Measurements from ENCODE around the gene FCMR. TPM values are rescaled to one million over a fixed set of nuclear protein-coding genes. Genes with fewer than 3 reads are reported as not detected.

FCMR gene
- total RNA-seq, 2 donors from 2014 or later = not detected

DNA sequence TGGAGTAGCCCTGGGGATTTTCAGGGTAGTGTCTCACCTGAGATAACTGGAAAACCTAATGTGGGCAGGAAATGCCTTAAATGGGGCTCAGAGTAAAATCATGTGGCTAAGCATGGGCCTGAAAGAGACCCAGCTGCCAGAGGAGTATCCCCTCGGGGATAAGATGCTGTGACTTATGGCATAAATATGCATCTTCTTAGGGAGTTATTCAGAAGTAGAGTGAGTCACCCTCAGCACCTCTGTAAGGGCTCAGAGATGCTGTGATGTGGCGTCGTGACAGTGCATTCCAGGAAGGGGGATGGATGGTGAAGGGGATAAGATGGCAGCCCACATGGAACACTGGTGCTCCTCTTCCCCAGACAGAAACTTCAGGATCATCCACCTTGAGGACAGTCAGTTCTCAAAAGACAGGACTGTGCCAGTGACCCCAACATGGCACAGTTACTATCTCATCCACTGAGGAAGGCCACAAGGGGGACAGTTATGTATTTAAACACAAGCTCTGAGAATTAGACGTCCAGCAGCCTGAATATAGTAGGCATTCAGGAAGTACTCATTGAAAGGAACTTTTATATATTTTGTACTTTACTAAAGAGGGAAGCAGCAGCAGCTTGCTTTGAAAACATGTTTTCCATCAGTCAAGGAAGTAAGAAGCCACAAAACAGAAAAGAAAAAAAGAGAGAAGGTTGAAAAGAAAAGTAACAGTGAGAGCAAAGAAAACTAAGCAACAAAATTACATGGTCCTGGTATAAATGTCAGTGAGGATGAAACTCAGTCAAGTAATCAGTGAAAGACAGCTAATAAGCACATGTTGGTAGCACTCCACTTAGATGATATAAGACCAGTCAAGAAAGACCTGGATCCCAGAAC is 16.2 kb downstream of the FCMR start:
- Histone ChIP-seq H3K36me3 (ENCODE audit: control insufficient read depth, insufficient read depth, low read length) (no peaks in the 10 kb centered on the region), H3K4me3 (ENCODE audit: low read length) (no peak overlapping the region), H3K9ac (ENCODE audit: extremely low read depth, low read length, poor library complexity, severe bottlenecking) (no peak overlapping the region), H3K27me3 (ENCODE audit: control insufficient read depth, insufficient read depth, low read length, poor library complexity, severe bottlenecking) (peaks cover 55% of the 10 kb centered on the region), H3K9me3 (ENCODE audit: control insufficient read depth, low read length) (no peaks in the 10 kb centered on the region), H3K27ac (ENCODE audit: low read depth, low read length) (no peak overlapping the region), H3K4me1 (ENCODE audit: control insufficient read depth, insufficient read depth, low read length) (no peaks in the 10 kb centered on the region)
- Mint-ChIP-seq H3K27me3 (ENCODE audit: insufficient read depth) (peaks cover 65% of the 10 kb centered on the region), H3K9me3 (no peaks in the 10 kb centered on the region), H3K4me1 (peaks cover 4% of the 10 kb centered on the region), H3K4me3 (no peak overlapping the region), H3K27ac (no peak overlapping the region), H3K36me3 (ENCODE audit: low read depth) (no peaks in the 10 kb centered on the region)
- TF ChIP-seq, protein P1, sequence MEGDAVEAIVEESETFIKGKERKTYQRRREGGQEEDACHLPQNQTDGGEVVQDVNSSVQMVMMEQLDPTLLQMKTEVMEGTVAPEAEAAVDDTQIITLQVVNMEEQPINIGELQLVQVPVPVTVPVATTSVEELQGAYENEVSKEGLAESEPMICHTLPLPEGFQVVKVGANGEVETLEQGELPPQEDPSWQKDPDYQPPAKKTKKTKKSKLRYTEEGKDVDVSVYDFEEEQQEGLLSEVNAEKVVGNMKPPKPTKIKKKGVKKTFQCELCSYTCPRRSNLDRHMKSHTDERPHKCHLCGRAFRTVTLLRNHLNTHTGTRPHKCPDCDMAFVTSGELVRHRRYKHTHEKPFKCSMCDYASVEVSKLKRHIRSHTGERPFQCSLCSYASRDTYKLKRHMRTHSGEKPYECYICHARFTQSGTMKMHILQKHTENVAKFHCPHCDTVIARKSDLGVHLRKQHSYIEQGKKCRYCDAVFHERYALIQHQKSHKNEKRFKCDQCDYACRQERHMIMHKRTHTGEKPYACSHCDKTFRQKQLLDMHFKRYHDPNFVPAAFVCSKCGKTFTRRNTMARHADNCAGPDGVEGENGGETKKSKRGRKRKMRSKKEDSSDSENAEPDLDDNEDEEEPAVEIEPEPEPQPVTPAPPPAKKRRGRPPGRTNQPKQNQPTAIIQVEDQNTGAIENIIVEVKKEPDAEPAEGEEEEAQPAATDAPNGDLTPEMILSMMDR (conservative IDR thresholded peaks at IDR 0.05) = no peak
- 50 to 74% methylated on average over 1 to 4 of the region's 4 CpGs for whole genome bisulfite sequencing, 2 experiments (ENCODE audit: insufficient coverage in 1 of 2, insufficient read length in 1 of 2)
- no peak for DNase-seq

DNA sequence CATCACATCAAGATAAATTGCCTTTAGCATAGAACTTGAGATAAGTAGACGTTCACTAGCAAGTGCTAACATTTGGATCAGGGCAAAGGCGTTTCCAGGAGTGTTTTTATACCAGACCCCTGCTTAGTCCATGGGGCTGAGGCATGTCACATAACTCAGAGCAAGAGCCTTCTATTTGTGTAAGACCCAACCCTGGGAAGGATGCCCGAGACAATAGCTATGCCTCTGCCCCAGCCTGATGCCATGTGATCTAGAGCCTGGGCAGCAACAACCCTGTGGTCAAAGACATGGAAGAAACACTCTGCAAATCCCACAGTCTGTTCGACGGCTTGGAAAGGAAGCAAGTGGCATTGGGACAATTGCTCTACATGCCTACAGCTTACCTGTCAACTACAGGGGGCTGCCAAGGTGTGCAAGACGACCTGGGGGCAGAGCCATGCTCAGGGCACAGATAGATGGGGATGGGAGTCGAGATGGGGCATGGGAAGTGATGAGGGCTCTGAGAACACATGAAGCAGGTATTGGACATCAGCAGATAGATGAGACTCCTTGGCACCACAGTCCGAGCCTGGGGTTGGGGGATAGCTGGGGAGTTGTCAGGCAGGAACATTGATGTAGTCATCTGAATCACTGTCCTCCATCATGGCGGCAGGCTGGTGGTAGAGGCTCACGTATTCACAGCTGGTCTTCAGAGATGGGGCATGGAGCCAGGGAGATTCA is 17.2 kb downstream of the FCMR start:
- Histone ChIP-seq H3K4me1 (ENCODE audit: control insufficient read depth, insufficient read depth, low read length) (no peaks in the 10 kb centered on the region), H3K27ac (ENCODE audit: low read depth, low read length) (no peak overlapping the region), H3K36me3 (ENCODE audit: control insufficient read depth, insufficient read depth, low read length) (no peaks in the 10 kb centered on the region), H3K9ac (ENCODE audit: extremely low read depth, low read length, poor library complexity, severe bottlenecking) (no peak overlapping the region), H3K4me3 (ENCODE audit: low read length) (no peak overlapping the region), H3K9me3 (ENCODE audit: control insufficient read depth, low read length) (no peaks in the 10 kb centered on the region), H3K27me3 (ENCODE audit: control insufficient read depth, insufficient read depth, low read length, poor library complexity, severe bottlenecking) (peaks cover 46% of the 10 kb centered on the region)
- no peak for DNase-seq
- Mint-ChIP-seq H3K27me3 (ENCODE audit: insufficient read depth) (peaks cover 63% of the 10 kb centered on the region), H3K36me3 (ENCODE audit: low read depth) (no peaks in the 10 kb centered on the region), H3K4me3 (no peak overlapping the region), H3K27ac (no peak overlapping the region), H3K9me3 (no peaks in the 10 kb centered on the region), H3K4me1 (peaks cover 4% of the 10 kb centered on the region)
- 86 to 89% methylated on average over 10 of the region's 10 CpGs for WGBS, 2 experiments (ENCODE audit: insufficient coverage in 1 of 2, insufficient read length in 1 of 2)
- TF ChIP-seq, protein P1 (conservative IDR thresholded peaks at IDR 0.05) = no peak

- no peaks in the 10 kb centered on the region for H3K4me1 ChIP-seq (ENCODE audit: control insufficient read depth, insufficient read depth, low read length)
- H3K27ac ChIP-seq (ENCODE audit: low read depth, low read length) = no peak overlapping the region
- no peaks in the 10 kb centered on the region for H3K36me3 Mint-ChIP-seq (ENCODE audit: low read depth)
- H3K4me1 Mint-ChIP-seq = no peaks in the 10 kb centered on the region
- 74 to 83% methylated on average over 2 of the region's 2 CpGs for WGBS, 2 experiments (ENCODE audit: insufficient coverage in 1 of 2, insufficient read length in 1 of 2)
- H3K27ac Mint-ChIP-seq = no peak overlapping the region
- TF ChIP-seq, protein P1 (conservative IDR thresholded peaks at IDR 0.05) = no peak
- H3K9me3 ChIP-seq (ENCODE audit: control insufficient read depth, low read length) = no peaks in the 10 kb centered on the region
- peaks cover 65% of the 10 kb centered on the region for H3K27me3 Mint-ChIP-seq (ENCODE audit: insufficient read depth)
- H3K4me3 Mint-ChIP-seq = no peak overlapping the region
- no peak overlapping the region for H3K4me3 ChIP-seq (ENCODE audit: low read length)
- no peaks in the 10 kb centered on the region for H3K36me3 ChIP-seq (ENCODE audit: control insufficient read depth, insufficient read depth, low read length)
- no peak for DNase-seq
- peaks cover 37% of the 10 kb centered on the region for H3K27me3 ChIP-seq (ENCODE audit: control insufficient read depth, insufficient read depth, low read length, poor library complexity, severe bottlenecking)
- no peak overlapping the region for H3K9ac ChIP-seq (ENCODE audit: extremely low read depth, low read length, poor library complexity, severe bottlenecking)
- H3K9me3 Mint-ChIP-seq = no peaks in the 10 kb centered on the region
Observed at GRCh38 chr1:206903687-206904086, 18.1 kb downstream of the FCMR start.
